OCI-LY3 (cell line): ENCODE data around the gene SLC6A11.

Source experiments
- CTCF ChIP-seq: fragments of 200-600, 300-600 bp; sonication (generic); IDR thresholded peaks from 2 replicates; pipeline ENCODE4 v1.5.1; 2014; ENCODE audit warnings: antibody characterized with exemption, low read length, low read depth
- EZH2phosphoT487 ChIP-seq: fragments of 200-600 bp; shearing (Covaris generic); IDR thresholded peaks from 2 replicates; pipeline ENCODE4 v1.6.1; 2018; ENCODE audit warnings: antibody characterized with exemption, mixed run types, low read depth

- no peak for TF ChIP-seq CTCF
- no peak for TF ChIP-seq EZH2phosphoT487
These were observed 21.8 kb downstream of the SLC6A11 start for GRCh38 chr3:10837849-10838248.
